Measurements from ENCODE around the gene PPP2R3A. TPM values are rescaled to one million over a fixed set of nuclear protein-coding genes. Genes with fewer than 3 reads are reported as not detected.
A peak's percentile ranks its signal among the peaks of the same experiment; 100 is the strongest.
"Not testable (repeated sequence)": the region's sequence is repeated elsewhere in the genome, so short reads cannot be mapped to it uniquely, and the experiment has no call there.

The PPP2R3A gene
- total RNA-seq, 1 donor from 2014 or later, result 16.5 TPM

DNA sequence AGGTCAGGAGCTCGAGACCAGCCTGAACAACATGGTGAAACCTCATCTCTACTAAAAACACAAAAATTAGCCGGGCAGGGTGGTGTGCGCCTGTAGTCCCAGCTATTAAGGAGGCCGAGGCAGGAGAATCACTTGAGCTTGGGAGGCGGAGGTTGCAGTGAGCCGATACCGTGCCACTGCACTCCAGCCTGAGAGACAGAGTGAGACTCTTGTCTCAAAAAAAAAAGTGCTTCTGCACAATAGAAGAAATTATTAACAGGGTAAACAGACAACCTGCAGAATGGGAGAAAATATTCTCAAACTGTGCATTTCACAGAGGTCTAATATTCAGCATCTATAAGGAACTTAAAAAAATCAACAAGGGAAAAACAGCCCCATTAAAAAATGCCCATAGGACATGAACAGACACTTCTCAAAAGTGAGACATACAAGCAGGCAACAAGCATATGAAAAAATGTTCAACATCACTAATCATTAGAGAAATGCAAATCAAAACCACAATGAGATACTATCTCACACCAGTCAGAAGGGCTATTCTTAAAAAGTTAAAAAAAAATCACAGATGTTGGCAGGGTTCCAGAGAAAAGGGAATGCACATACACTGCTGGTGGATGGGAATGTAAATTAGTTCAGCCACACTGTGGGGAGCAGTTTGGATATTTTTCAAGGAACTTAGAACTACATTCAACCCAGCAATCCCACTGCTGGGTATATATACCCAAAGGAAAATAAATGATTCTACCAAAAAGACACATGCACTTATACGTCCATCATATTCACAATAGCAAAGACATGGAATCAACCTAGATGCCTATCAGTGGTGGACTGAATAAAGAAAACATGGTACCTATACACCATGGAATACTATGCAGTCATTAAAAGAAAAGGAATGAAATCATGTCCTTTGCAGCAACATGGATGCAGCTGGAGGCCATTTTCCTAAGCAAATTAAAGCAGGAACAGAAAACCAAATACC, 155.1 kb downstream of the PPP2R3A start:
- no peaks in the 10 kb centered on the region for H3K27me3 Mint-ChIP-seq
- H3K4me3 Mint-ChIP-seq, result no peak overlapping the region
- TF ChIP-seq CTCF (conservative IDR thresholded peaks at IDR 0.05), result no peak
- no peaks in the 10 kb centered on the region for H3K9me3 Mint-ChIP-seq
- H3K4me1 Mint-ChIP-seq (ENCODE audit: unreplicated experiment), result no peaks in the 10 kb centered on the region
- peaks cover 10% of the 10 kb centered on the region for H3K36me3 Mint-ChIP-seq
- no peak for DNase-seq (ENCODE audit: extremely low spot score, unreplicated experiment)
- H3K27ac Mint-ChIP-seq, result no peak overlapping the region

GRCh38 chr3:136122006-136122405, 156.5 kb downstream of the PPP2R3A start:
- peaks cover 16% of the 10 kb centered on the region for H3K36me3 Mint-ChIP-seq
- H3K27me3 Mint-ChIP-seq, result no peaks in the 10 kb centered on the region
- no peak for TF ChIP-seq CTCF (conservative IDR thresholded peaks at IDR 0.05)
- DNase-seq (ENCODE audit: extremely low spot score, unreplicated experiment), result no peak
- H3K9me3 Mint-ChIP-seq, result peaks cover 1% of the 10 kb centered on the region
- no peak overlapping the region for H3K4me3 Mint-ChIP-seq
- H3K4me1 Mint-ChIP-seq (ENCODE audit: unreplicated experiment), result no peaks in the 10 kb centered on the region
- H3K27ac Mint-ChIP-seq, result no peak overlapping the region

DNA sequence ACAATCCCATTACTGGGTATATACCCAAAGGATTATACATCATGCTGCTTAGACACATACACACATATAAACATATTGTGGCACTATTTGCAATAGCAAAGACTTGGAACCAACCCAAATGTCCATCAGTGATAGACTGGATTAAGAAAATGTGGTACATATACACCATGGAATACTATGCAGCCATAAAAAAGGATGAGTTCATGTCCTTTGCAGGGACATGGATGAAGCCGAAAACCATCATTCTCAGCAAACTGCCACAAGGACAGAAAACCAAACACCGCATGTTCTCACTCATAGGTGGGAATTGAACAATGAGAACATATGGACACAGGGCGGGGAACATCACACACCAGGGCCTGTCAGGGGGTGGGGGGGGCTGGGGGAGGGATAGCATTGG, 166.1 kb downstream of the PPP2R3A start:
- not testable (repeated sequence) for H3K27ac Mint-ChIP-seq; H3K27me3 Mint-ChIP-seq; H3K4me3 Mint-ChIP-seq; H3K9me3 Mint-ChIP-seq; DNase-seq (ENCODE audit: extremely low spot score, unreplicated experiment); H3K4me1 Mint-ChIP-seq (ENCODE audit: unreplicated experiment)
- peaks cover 14% of the 10 kb centered on the region for H3K36me3 Mint-ChIP-seq

DNA sequence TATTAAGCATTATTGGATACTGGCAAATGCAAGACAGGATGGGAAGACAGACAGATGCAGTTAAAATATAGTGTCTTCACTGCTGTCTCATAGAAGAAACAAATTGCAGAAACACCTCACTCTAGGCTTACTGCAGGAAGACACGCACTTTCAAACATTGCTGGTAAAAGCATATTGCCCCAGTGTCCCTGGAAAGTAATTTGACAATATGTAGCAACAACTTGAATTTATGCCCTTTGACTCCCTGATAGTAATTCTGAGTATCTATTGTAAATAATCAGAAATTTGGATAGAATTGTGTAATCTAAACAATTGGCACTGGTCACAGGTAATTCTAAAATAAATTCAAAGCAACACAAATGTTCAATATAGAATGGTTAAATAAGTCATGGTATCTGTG, 168.6 kb downstream of the PPP2R3A start:
- Mint-ChIP-seq H3K27ac (no peak overlapping the region), H3K27me3 (no peaks in the 10 kb centered on the region), H3K4me1 (ENCODE audit: unreplicated experiment) (peaks cover 7% of the 10 kb centered on the region), H3K4me3 (no peak overlapping the region), H3K36me3 (peaks cover 12% of the 10 kb centered on the region), H3K9me3 (no peaks in the 10 kb centered on the region)
- TF ChIP-seq CTCF (conservative IDR thresholded peaks at IDR 0.05), result no peak
- DNase-seq (ENCODE audit: extremely low spot score, unreplicated experiment), result no peak

DNA sequence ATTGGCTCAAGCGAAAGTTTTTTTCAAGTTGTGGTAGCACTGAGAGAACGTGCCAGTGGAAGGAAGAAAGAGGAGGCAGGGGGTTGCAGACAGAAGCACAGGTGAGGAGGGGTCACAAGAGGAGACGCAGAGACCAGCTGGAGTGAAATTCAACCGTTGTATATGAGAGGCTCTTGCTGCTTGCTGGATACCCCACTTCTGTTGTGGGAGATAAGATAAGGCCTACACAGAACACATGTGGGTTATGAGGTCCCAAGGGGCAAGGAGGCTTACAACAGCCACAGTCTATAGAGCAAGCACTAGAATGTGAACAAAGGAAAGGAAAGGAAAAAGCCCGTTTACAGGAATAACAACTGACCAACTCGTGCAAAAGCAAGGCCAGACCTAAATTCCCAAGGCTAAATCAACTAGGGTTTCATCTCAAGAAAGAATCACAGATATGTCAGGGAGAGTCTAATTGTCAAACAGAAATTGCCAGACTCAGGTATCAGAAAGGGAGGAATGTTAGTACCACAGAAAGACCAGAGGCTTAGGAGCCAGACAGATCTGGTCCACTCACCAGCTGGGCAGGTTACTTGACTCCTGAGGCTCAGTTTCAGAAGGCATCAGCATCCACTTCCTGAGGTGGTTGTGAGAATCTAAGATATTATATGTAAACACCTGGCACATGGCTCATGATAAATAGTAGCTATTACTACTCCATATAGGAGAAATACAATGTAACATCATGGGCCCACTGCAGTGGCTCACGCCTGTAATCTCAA, 169.7 kb downstream of the PPP2R3A start:
- Mint-ChIP-seq H3K27ac (peak overlapping the region; percentile 2), H3K36me3 (peaks cover 12% of the 10 kb centered on the region)

More for the DNA sequence above, 169.7 kb downstream of the PPP2R3A start:
- DNase-seq (ENCODE audit: extremely low spot score, unreplicated experiment), result no peak
- Mint-ChIP-seq H3K4me1 (ENCODE audit: unreplicated experiment) (peaks cover 7% of the 10 kb centered on the region), H3K9me3 (no peaks in the 10 kb centered on the region), H3K27me3 (no peaks in the 10 kb centered on the region), H3K4me3 (no peak overlapping the region)
- TF ChIP-seq CTCF (conservative IDR thresholded peaks at IDR 0.05), result no peak

Measured in type B pancreatic cell (in vitro differentiated cells).